Pancreas (tissue), 10 donors: ENCODE results near the gene DUOX2. TPM values are rescaled to one million over a fixed set of nuclear protein-coding genes. Genes with fewer than 3 reads are reported as not detected.
"Not testable (repeated sequence)": the region's sequence is repeated elsewhere in the genome, so short reads cannot be mapped to it uniquely, and the experiment has no call there.

Experiments
- ATAC-seq, 4 donors: fragments of 200-7000 bp; cut with Tn5 transposase; one replicate each; pipeline versions ENCODE4 v1.8.0 to v1.9.1; 2020; ENCODE audit warnings: mild to moderate bottlenecking in 4 of 4, moderate library complexity in 4 of 4
- DNase-seq, 6 donors: peaks; one replicate each; pipeline ENCODE4 v3.0.0-alpha.2; 2020
- FAIRE-seq: peaks from 2 replicates; lab custom pipeline; 2012; peaks lifted over from hg19 to GRCh38; lab: Jason Lieb, UNC
- H3K27ac ChIP-seq, 4 donors: fragments of 200-600 bp; sonication (generic); 1 replicate in 3 of 4; 2 replicates in 1 of 4; pipeline versions ENCODE4 v1.5.0 to v1.8.0; 2020
- H3K27me3 ChIP-seq, 4 donors: fragments of 200-600 bp; one replicate each; pipeline ENCODE4 v1.8.0; 2021
- H3K36me3 ChIP-seq, 3 donors: fragments of 200-600 bp; sonication (generic) in 1 of 3; one replicate each; pipeline versions ENCODE4 v1.5.0 to v1.8.0; 2020 to 2021
- H3K4me1 ChIP-seq, 3 donors: fragments of 200-600 bp; one replicate each; pipeline ENCODE4 v1.8.0; 2021
- H3K4me3 ChIP-seq, 4 donors: fragments of 200-600 bp; sonication (generic) in 2 of 4; one replicate each; pipeline versions ENCODE4 v1.5.0 to v1.8.0; 2020 to 2021
- H3K9me3 ChIP-seq, 4 donors: fragments of 200-600 bp; one replicate each; pipeline ENCODE4 v1.8.0; 2021
- WGBS, 2 donors: extraction: QIAGEN DNeasy Blood & Tissue Kit; methylation state at CpG; one replicate each; pipeline ENCODE4 v1.1.7; 2013; 5-methylcytosine and 5-hydroxymethylcytosine counted together
- intact Hi-C, 3 donors: fragments of 100-400 bp; cut with DNase I; formaldehyde crosslinking; loops; one replicate each; pipeline versions ENCODE4 v1.11.1 to v1.14.2; 2022
- polyA plus RNA-seq, 2 donors: library from polyadenylated mRNA; stranded (reverse); fragments of 200-250 nt; gene quantifications; one replicate each; pipeline ENCODE4 v1.2.3, GENCODE V29; 2013
- total RNA-seq, 6 donors: library from RNA; stranded (reverse); fragmentation: NEBNext Ultra II Directional in 4 of 6; extraction: Animal tissue kit (Norgen Biotek cat#: 25700) in 4 of 6; gene quantifications; one replicate each; pipeline versions ENCODE4 v1.2.1 to v1.2.4, GENCODE V29; 2021 to 2023
- TF ChIP-seq, protein P1 (sequence below), 4 donors: fragments of 200-600 bp; sonication (generic) in 3 of 4; IDR thresholded peaks; one replicate each; pipeline versions ENCODE4 v1.5.0 to v1.8.0; 2021; ENCODE audit warnings: antibody characterized with exemption in 4 of 4
- donor health status: healthy with polysubstance abuse.
- donor health status: DM: no; HTN: no; CAD: no; lungs with moderate emphysema.
- donor health status: DM: no; HTN: no; CAD: no.
- donor health status: control.
- donor health status: control.
- donor health status: Bipolar disorder and iron deficiency.
- donor health status: DM: yes; HTN: yes; CAD: no.
- donor health status: DM: no; HTN: no; CAD: no.
- donor health status: DM: no; HTN: no; CAD: no.
- donor health status: DM: yes; HTN: yes; CAD: no.

The DUOX2 gene
- total and polyA plus RNA-seq, 8 donors = 0.15 to 32.2 (median 0.87) TPM

DNA sequence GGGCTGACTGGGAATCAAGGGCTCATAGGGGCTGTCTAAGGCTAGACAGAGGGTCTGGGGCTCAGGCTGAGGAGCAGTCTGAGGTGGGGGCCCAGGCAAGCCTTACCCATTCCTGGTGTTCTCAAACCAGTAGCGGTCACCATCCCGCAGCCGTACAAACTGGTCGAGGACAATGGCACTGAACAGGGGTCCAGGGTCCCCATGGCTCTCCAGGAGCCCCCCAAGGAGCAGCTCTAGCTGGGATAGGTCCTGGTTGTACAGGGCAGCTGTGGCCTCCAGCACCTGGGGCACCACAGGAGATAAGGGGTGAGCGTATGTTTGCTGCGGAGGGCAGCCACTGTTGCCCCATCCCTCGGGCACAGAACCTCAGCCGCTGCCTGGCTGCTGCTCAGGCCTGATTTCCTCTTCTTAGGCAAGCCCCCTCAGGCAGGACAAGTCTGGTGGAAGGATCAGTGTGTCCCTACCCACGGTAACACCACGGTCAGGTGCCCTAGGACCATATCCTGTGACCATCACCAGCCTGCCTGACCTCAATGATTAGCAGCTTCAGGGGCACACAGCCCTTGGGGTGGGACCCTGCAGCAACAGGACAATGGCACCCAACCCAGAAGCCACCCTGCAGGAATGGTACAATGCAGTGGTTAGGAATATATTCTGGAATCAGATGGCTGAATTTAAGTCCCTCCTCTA, 5.9 kb downstream of the DUOX2 start:
- TF ChIP-seq, protein P1, sequence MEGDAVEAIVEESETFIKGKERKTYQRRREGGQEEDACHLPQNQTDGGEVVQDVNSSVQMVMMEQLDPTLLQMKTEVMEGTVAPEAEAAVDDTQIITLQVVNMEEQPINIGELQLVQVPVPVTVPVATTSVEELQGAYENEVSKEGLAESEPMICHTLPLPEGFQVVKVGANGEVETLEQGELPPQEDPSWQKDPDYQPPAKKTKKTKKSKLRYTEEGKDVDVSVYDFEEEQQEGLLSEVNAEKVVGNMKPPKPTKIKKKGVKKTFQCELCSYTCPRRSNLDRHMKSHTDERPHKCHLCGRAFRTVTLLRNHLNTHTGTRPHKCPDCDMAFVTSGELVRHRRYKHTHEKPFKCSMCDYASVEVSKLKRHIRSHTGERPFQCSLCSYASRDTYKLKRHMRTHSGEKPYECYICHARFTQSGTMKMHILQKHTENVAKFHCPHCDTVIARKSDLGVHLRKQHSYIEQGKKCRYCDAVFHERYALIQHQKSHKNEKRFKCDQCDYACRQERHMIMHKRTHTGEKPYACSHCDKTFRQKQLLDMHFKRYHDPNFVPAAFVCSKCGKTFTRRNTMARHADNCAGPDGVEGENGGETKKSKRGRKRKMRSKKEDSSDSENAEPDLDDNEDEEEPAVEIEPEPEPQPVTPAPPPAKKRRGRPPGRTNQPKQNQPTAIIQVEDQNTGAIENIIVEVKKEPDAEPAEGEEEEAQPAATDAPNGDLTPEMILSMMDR (IDR thresholded peaks at IDR 0.05) = no peak
- intact Hi-C loops = no loop called here
- Histone ChIP-seq H3K27ac (no peak overlapping the region), H3K27me3 (peaks cover 0 to 15% (median 3%) of the 10 kb centered on the region in 4 donors), H3K9me3 (no peaks in the 10 kb centered on the region), H3K4me1 (peaks cover 0 to 3% (median 0%) of the 10 kb centered on the region in 3 donors), H3K36me3 (no peaks in the 10 kb centered on the region), H3K4me3 (no peak overlapping the region)
- ATAC-seq (no peak), DNase-seq (no peak), FAIRE-seq (no peak)
- WGBS, 2 donors = 88 to 93% methylated on average over 10 of the region's 10 CpGs

DNA sequence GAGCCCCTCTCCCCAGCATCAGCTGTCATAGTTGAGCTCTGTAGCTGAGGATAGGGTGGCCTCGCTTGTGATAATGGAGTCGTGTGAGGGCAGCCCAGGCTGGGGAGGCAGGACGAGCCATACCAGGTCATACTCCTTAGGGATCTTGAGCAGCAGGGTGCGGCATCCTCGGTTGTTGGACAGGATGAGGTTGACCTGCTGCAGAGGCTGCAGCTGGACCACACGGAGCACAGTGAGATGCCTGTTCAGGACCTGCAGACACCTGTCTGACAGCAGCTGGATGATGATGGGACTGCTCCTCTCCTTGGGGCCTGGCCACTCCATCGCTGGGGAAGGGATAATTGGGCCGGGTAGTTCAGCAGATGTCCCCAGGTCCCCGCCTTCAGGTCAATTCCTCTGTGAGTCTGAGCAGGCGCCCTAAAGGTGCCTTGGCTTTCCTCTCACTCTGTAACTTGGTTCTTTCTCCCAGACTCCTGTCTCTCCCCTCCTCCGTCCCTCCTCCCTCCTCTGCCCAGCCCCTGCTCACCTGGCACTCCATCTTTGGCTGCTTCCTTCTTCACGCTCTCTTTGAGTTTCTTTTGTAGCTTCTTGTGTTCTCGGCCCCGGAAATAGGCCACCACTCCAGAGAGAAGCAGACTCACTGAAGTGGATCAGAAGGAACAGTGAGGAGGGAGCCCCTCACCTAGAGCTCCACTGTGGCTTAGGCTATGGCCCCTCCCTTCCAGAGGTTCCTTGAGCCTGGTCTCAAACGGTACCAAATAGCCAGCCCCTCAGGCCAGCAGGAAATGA, 7.8 kb downstream of the DUOX2 start:
- FAIRE-seq (no peak), ATAC-seq (no peak), DNase-seq (no peak)
- Histone ChIP-seq H3K9me3 (no peaks in the 10 kb centered on the region), H3K36me3 (no peaks in the 10 kb centered on the region), H3K27me3 (no peaks in the 10 kb centered on the region), H3K4me3 (no peak overlapping the region), H3K27ac (no peak overlapping the region), H3K4me1 (no peaks in the 10 kb centered on the region)
- TF ChIP-seq, protein P1 (IDR thresholded peaks at IDR 0.05) = no peak
- intact Hi-C loops = no loop called here
- whole genome bisulfite sequencing, 2 donors = 68 to 78% methylated on average over 15 of the region's 15 CpGs

DNA sequence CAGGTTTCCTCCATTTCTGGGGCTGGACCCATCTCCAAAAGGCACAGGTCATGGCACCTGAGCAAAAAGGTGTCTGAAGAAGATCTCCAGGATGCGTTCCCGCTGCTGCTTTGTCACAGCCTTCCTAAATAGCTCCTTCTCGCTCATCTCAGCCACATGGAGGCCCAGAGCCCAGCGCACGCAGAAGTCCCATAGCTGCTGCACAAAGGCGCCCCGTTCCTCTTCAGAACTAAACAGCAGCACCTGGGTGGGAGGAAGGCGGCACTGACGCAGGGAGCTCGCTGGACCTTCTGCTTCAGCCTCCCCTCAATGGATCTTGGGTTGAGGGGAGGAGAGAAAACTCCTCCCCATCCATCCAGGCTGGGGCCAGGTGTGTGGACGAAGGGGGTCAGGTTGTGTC, 8.4 kb downstream of the DUOX2 start:
- TF ChIP-seq, protein P1 (IDR thresholded peaks at IDR 0.05) = no peak
- no peaks in the 10 kb centered on the region for H3K9me3 ChIP-seq
- no peaks in the 10 kb centered on the region for H3K27me3 ChIP-seq
- no peaks in the 10 kb centered on the region for H3K4me1 ChIP-seq
- no peaks in the 10 kb centered on the region for H3K36me3 ChIP-seq
- ATAC-seq = no peak
- DNase-seq = no peak
- intact Hi-C loops = no loop called here
- FAIRE-seq = no peak
- no peak overlapping the region for H3K27ac ChIP-seq
- WGBS, 2 donors = 89 to 93% methylated on average over 11 of the region's 11 CpGs
- no peak overlapping the region for H3K4me3 ChIP-seq

DNA sequence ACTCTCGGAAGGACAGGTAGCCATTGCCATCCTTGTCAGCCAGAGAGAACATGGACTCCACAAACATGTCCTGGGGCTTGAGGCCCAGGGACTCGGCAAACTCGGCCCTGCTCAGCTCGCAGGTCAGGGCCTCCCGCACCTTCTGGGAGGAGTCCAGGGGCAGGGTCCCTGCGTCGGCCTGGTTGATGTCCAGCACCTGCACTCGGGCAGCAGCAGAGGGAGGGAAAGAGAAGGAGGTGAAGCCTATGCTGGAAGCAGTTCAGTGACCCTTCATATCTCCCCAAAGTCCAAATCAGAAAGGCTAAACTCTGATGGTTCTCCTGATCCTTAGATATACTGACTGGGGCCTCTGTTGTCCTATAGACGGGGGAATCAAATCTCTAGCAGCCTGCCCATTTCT, 9.8 kb downstream of the DUOX2 start:
- H3K4me3 ChIP-seq, FAIRE-seq, H3K27ac ChIP-seq, intact Hi-C loops, ATAC-seq, H3K4me1 ChIP-seq, H3K9me3 ChIP-seq, H3K27me3 ChIP-seq, H3K36me3 ChIP-seq, DNase-seq: not testable (repeated sequence)
- 80 to 84% methylated on average over 9 of the region's 9 CpGs for WGBS, 2 donors

DNA sequence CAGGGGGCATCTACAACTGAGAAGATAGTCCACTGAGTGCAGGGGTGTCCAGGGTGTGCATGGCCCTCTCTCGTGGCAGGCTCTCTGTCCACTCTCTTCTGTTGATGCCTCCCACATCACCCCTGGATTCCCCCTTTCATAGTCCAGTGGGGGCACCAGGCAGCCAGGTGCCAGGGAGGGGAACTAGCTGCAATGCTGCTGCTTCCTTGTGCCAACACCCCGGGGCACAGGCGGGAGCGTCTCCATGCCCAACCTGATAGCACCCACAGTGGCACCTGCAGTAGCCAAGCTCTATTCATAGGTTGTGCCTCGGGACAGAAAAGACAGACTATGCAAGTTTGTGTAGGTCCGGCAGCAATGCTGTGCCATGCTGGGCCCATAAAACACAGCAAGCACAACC, 11.7 kb downstream of the DUOX2 start:
- Histone ChIP-seq H3K36me3 (no peaks in the 10 kb centered on the region), H3K4me3 (no peak overlapping the region), H3K4me1 (no peaks in the 10 kb centered on the region), H3K9me3 (no peaks in the 10 kb centered on the region), H3K27me3 (no peaks in the 10 kb centered on the region), H3K27ac (no peak overlapping the region)
- ATAC-seq (no peak), FAIRE-seq (no peak), DNase-seq (no peak)
- 89 to 93% methylated on average over 6 of the region's 6 CpGs for WGBS, 2 donors
- intact Hi-C loops = no loop called here
- TF ChIP-seq, protein P1 (IDR thresholded peaks at IDR 0.05) = no peak
